PFSK-1 (cell line): ENCODE results near the gene CD101.

Experiments used
- FOXP2 ChIP-seq: optimal IDR thresholded peaks from 2 replicates; pipeline ENCODE3; 2011; ENCODE audit warnings: borderline replicate concordance, control low read depth, inconsistent platforms; ENCODE audit not compliant: insufficient read depth; ENCODE audit errors: extremely low read length, extremely low read depth
- POLR2AphosphoS5 ChIP-seq: IDR thresholded peaks from 2 replicates; pipeline ENCODE4 v1.6.1; 2012; ENCODE audit warnings: low read depth, mild to moderate bottlenecking, control low read depth, low read length, moderate library complexity
- REST ChIP-seq, 2 experiments: IDR thresholded peaks; 2 replicates each; pipeline versions ENCODE4 v1.6.1 to v1.8.0; 2011 to 2012; ENCODE audit warnings: low read depth in 2 of 2, low read length in 2 of 2, control low read depth in 1 of 2, inconsistent platforms in 1 of 2, mild to moderate bottlenecking in 1 of 2, moderate library complexity in 1 of 2; ENCODE audit not compliant: insufficient read depth in 1 of 2
- SIN3A ChIP-seq: IDR thresholded peaks from 2 replicates; pipeline ENCODE4 v1.6.1; 2012; ENCODE audit warnings: mild to moderate bottlenecking, low read length, moderate library complexity, borderline replicate concordance; ENCODE audit not compliant: insufficient read depth

DNA sequence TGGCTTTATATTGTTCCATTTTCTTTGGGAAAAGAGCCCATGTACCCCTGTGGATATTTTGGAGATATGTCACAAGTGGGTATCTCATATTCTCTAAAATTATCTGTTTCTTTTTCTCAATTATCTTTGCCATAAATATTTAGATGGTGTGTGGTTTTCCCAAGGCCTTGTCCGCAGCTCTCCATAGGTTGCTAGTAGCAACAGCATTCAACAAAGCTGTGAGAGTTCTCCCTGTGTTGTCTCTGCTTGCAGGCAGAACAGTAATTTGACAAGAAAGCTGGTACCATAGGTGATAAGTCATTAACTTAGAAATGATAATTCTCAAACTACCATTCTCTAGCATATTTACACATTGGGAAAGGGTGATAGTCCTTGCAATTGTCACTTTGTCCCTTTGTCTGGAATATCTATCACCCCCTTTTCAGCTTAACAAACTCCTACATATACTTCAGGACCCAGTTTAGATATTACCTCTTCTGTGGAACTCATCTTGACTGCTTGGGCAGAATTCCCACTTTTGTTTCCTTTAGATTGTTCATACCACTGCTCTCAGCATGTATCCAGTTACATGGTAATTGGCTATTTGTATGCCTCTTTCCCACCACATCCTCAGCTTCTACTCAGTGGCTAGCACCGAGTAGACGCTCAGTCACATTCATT lies 8.9 kb downstream of the CD101 start:
- TF ChIP-seq SIN3A (no peak), POLR2AphosphoS5 (no peak), REST (IDR thresholded peaks at IDR 0.05; ENCODE audit: insufficient read depth in 1 of 2, low read depth in 2 of 2, low read length in 2 of 2) (no peak), FOXP2 (no peak)
